ENCODE data around the gene DLG2. TPM values are rescaled to one million over a fixed set of nuclear protein-coding genes. Genes with fewer than 3 reads are reported as not detected.
"Not testable (repeated sequence)": the region's sequence is repeated elsewhere in the genome, so short reads cannot be mapped to it uniquely, and the experiment has no call there.

The DLG2 gene
- total RNA-seq, 2 experiments from 2014 or later, result 2.0 to 2.1 TPM

DNA sequence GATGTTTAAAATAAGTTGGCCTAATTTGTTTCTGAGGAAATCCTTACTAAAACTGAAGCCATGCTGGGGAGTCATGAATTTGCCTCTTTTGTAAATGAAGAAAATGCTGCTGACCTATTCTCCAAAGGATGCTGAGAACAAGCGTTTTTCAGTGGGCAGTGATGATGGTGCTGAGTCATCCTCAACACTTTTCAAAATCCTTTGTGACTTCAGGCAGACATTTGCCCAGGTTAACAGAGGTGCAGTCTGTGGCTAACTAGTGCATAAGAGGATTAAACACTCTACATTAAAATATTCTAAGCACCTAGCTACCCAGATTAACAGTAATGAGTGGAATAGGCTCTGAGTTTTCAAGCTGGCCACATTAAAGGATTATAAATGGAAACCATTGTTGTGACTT lies 509.0 kb downstream of the DLG2 start:
- Mint-ChIP-seq H3K27me3 (no peaks in the 10 kb centered on the region), H3K27ac (no peak overlapping the region), H3K4me3 (no peak overlapping the region), H3K9me3 (peaks cover 26% of the 10 kb centered on the region), H3K4me1 (ENCODE audit: low read depth) (no peaks in the 10 kb centered on the region), H3K36me3 (ENCODE audit: low read depth) (no peaks in the 10 kb centered on the region)
- TF ChIP-seq CTCF (IDR thresholded peaks at IDR 0.05), result no peak
- no peaks in the 10 kb centered on the region for H3K36me3 ChIP-seq (ENCODE audit: insufficient read depth, low read length)
- ChIA-PET CTCF (no interaction called here), POLR2A (no interaction called here)
- ATAC-seq (ENCODE audit: poor library complexity) (no peak), DNase-seq (no peak)
- no peak overlapping the region for H3K4me3 ChIP-seq (ENCODE audit: low read length)
- H3K27ac ChIP-seq (ENCODE audit: low read depth in 1 of 2, low read length in 2 of 2), result no peak overlapping the region
- H3K9me3 ChIP-seq (ENCODE audit: control insufficient read depth in 1 of 2, insufficient read depth in 1 of 2, low read length in 2 of 2), result peaks cover 3 to 9% of the 10 kb centered on the region in 2 experiments
- intact Hi-C loops (cut with DNase I, micrococcal nuclease), result no loop called here
- no peaks in the 10 kb centered on the region for H3K27me3 ChIP-seq (ENCODE audit: control insufficient read depth in 1 of 2, insufficient read depth in 2 of 2, low read length in 2 of 2)
- H3K4me1 ChIP-seq (ENCODE audit: insufficient read depth, low read length), result no peaks in the 10 kb centered on the region

DNA sequence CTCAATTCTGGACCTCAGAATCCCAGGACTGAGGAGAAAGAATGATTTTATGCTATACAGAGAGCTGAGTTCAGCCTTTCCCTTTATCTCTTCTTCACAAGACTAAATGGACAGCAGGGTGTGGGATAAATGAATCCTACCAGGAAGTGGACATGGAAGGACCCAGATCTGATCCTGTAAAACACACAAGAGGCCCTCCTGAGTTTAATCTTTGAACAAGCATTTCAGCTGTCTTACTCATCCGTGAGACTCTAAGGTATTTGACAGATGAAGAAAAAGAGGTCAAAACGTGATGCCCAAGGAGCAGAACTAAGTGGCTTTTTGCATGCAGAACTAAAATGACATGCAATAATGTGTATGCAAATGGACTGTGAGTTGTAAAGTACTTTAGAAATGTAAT lies 511.3 kb downstream of the DLG2 start:
- POLR2A ChIA-PET, result no interaction called here
- H3K27me3 Mint-ChIP-seq, result no peaks in the 10 kb centered on the region
- H3K36me3 Mint-ChIP-seq (ENCODE audit: low read depth), result no peaks in the 10 kb centered on the region

DNA sequence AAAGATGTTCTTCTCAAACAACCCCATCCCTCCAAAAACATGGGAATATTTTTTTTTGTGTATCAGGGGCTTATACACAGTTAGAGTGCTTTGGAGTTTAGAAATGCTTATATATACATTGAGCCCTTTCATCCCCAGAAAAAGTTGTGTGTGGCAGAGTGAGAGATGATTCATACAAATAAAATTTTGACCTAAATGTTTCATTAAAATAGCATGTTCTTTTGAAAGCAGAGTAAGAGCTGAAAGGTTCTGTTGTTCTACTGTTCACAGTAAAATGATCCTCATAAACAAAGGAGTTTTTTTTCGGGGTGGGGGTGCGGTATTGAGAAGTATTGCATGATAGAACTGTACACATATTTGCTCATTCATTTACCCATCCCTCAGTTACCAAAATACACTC lies 512.4 kb downstream of the DLG2 start:
- Histone ChIP-seq H3K4me3 (ENCODE audit: low read length) (no peak overlapping the region), H3K36me3 (ENCODE audit: insufficient read depth, low read length) (no peaks in the 10 kb centered on the region), H3K27ac (ENCODE audit: low read depth in 1 of 2, low read length in 2 of 2) (no peak overlapping the region), H3K27me3 (ENCODE audit: control insufficient read depth in 1 of 2, insufficient read depth in 2 of 2, low read length in 2 of 2) (no peaks in the 10 kb centered on the region), H3K4me1 (ENCODE audit: insufficient read depth, low read length) (no peaks in the 10 kb centered on the region), H3K9me3 (ENCODE audit: control insufficient read depth in 1 of 2, insufficient read depth in 1 of 2, low read length in 2 of 2) (peaks cover 0 to 9% of the 10 kb centered on the region in 2 experiments)
- no peak for ATAC-seq (ENCODE audit: poor library complexity)
- no peaks in the 10 kb centered on the region for H3K27me3 Mint-ChIP-seq
- DNase-seq, result no peak
- peaks cover 15% of the 10 kb centered on the region for H3K9me3 Mint-ChIP-seq
- ChIA-PET POLR2A (no interaction called here), CTCF (no interaction called here)
- no peak overlapping the region for H3K27ac Mint-ChIP-seq
- no peaks in the 10 kb centered on the region for H3K36me3 Mint-ChIP-seq (ENCODE audit: low read depth)
- intact Hi-C loops (cut with DNase I, micrococcal nuclease), result no loop called here
- TF ChIP-seq CTCF (IDR thresholded peaks at IDR 0.05), result no peak
- H3K4me1 Mint-ChIP-seq (ENCODE audit: low read depth), result no peaks in the 10 kb centered on the region
- no peak overlapping the region for H3K4me3 Mint-ChIP-seq

More for the DNA sequence above, 511.3 kb downstream of the DLG2 start:
- Histone ChIP-seq H3K4me1 (ENCODE audit: insufficient read depth, low read length) (no peaks in the 10 kb centered on the region), H3K27ac (ENCODE audit: low read depth in 1 of 2, low read length in 2 of 2) (no peak overlapping the region), H3K27me3 (ENCODE audit: control insufficient read depth in 1 of 2, insufficient read depth in 2 of 2, low read length in 2 of 2) (no peaks in the 10 kb centered on the region), H3K9me3 (ENCODE audit: control insufficient read depth in 1 of 2, insufficient read depth in 1 of 2, low read length in 2 of 2) (peaks cover 0 to 9% of the 10 kb centered on the region in 2 experiments), H3K36me3 (ENCODE audit: insufficient read depth, low read length) (no peaks in the 10 kb centered on the region), H3K4me3 (ENCODE audit: low read length) (no peak overlapping the region)
- ATAC-seq (ENCODE audit: poor library complexity), result no peak
- CTCF ChIA-PET, result no interaction called here
- Mint-ChIP-seq H3K4me3 (no peak overlapping the region), H3K27ac (no peak overlapping the region), H3K9me3 (peaks cover 16% of the 10 kb centered on the region), H3K4me1 (ENCODE audit: low read depth) (no peaks in the 10 kb centered on the region)
- intact Hi-C loops (cut with DNase I, micrococcal nuclease), result no loop called here
- no peak for DNase-seq
- TF ChIP-seq CTCF (IDR thresholded peaks at IDR 0.05), result no peak

GRCh38 chr11:85110246-85110645 lies 516.9 kb downstream of the DLG2 start:
- H3K9me3 Mint-ChIP-seq, result peaks cover 15% of the 10 kb centered on the region
- ATAC-seq (ENCODE audit: poor library complexity); H3K4me3 ChIP-seq (ENCODE audit: low read length); H3K27ac ChIP-seq (ENCODE audit: low read depth in 1 of 2, low read length in 2 of 2); H3K4me1 Mint-ChIP-seq (ENCODE audit: low read depth); H3K27ac Mint-ChIP-seq; H3K4me3 Mint-ChIP-seq; H3K36me3 Mint-ChIP-seq (ENCODE audit: low read depth); H3K27me3 ChIP-seq (ENCODE audit: control insufficient read depth in 1 of 2, insufficient read depth in 2 of 2, low read length in 2 of 2); H3K36me3 ChIP-seq (ENCODE audit: insufficient read depth, low read length); H3K4me1 ChIP-seq (ENCODE audit: insufficient read depth, low read length); DNase-seq; H3K27me3 Mint-ChIP-seq; intact Hi-C loops (cut with DNase I, micrococcal nuclease); CTCF ChIA-PET; POLR2A ChIA-PET: not testable (repeated sequence)
- H3K9me3 ChIP-seq (ENCODE audit: control insufficient read depth in 1 of 2, insufficient read depth in 1 of 2, low read length in 2 of 2), result peaks cover 0 to 15% of the 10 kb centered on the region in 2 experiments
